Activated CD8-positive, alpha-beta memory T cell treated with anti-CD3 and anti-CD28 coated beads, Interleukin-2, amount 10 ng/mL, durations not matched to agents 7 days and 5 days (primary cell): Measurements from ENCODE around the gene WNK2. TPM values are rescaled to one million over a fixed set of nuclear protein-coding genes. Genes with fewer than 3 reads are reported as not detected.

Experiments used
- ATAC-seq: fragments of 150-1000 bp; cut with Tn5 transposase; one replicate; pipeline ENCODE4 v1.10.0; 2021; ENCODE audit warnings: moderate library complexity
- CTCF ChIA-PET: fragments of 350-600 bp; sonication (Branson Sonifier 250); formaldehyde crosslinking; loops from one replicate; lab custom pipeline; 2021; ENCODE audit warnings: antibody characterized with exemption; lab: Charles Lee
- DNase-seq: peaks from one replicate; pipeline ENCODE4 v3.0.0-alpha.2; 2020
- H3K27ac Mint-ChIP-seq: one replicate; pipeline ENCODE4 v1.8.0; 2021; ENCODE audit warnings: mild to moderate bottlenecking, mixed read lengths
- H3K27me3 Mint-ChIP-seq: one replicate; pipeline ENCODE4 v1.8.0; 2021; ENCODE audit warnings: mixed read lengths
- H3K36me3 Mint-ChIP-seq: one replicate; pipeline ENCODE4 v1.8.0; 2021; ENCODE audit warnings: mild to moderate bottlenecking, mixed read lengths
- H3K4me1 Mint-ChIP-seq: one replicate; pipeline ENCODE4 v1.8.0; 2021; ENCODE audit warnings: mixed read lengths
- H3K4me3 Mint-ChIP-seq: one replicate; pipeline ENCODE4 v1.8.0; 2021; ENCODE audit warnings: mild to moderate bottlenecking, moderate library complexity, mixed read lengths
- H3K9me3 Mint-ChIP-seq: one replicate; pipeline ENCODE4 v1.8.0; 2022; ENCODE audit warnings: low read depth, mixed read lengths
- total RNA-seq, 2 experiments: library from RNA; stranded (reverse); gene quantifications; one replicate each; pipeline ENCODE4 v1.2.3, GENCODE V29; 2021

WNK2 gene
- total RNA-seq, 2 experiments from 2014 or later: not detected

- Mint-ChIP-seq H3K27me3 (no peaks in the 10 kb centered on the region), H3K27ac (no peak overlapping the region), H3K36me3 (no peaks in the 10 kb centered on the region), H3K4me3 (no peak overlapping the region), H3K4me1 (no peaks in the 10 kb centered on the region), H3K9me3 (no peaks in the 10 kb centered on the region)
- ATAC-seq (no peak), DNase-seq (peak; percentile 25)
- CTCF ChIA-PET: no interaction called here
These were observed 75.7 kb downstream of the WNK2 start for GRCh38 chr9:93259490-93260262.

GRCh38 chr9:93260263-93261066, 76.5 kb downstream of the WNK2 start:
- CTCF ChIA-PET: no interaction called here
- H3K9me3 Mint-ChIP-seq: no peaks in the 10 kb centered on the region
- H3K27ac Mint-ChIP-seq: no peak overlapping the region
- no peaks in the 10 kb centered on the region for H3K27me3 Mint-ChIP-seq
- no peaks in the 10 kb centered on the region for H3K4me1 Mint-ChIP-seq
- no peaks in the 10 kb centered on the region for H3K36me3 Mint-ChIP-seq
- ATAC-seq: no peak
- peak; percentile 38 for DNase-seq
- no peak overlapping the region for H3K4me3 Mint-ChIP-seq

GRCh38 chr9:93261281-93261680, 77.3 kb downstream of the WNK2 start:
- Mint-ChIP-seq H3K9me3 (no peaks in the 10 kb centered on the region), H3K4me3 (no peak overlapping the region)

GRCh38 chr9:93261735-93262523, 78.0 kb downstream of the WNK2 start:
- Mint-ChIP-seq H3K4me3 (no peak overlapping the region), H3K27ac (no peak overlapping the region), H3K27me3 (no peaks in the 10 kb centered on the region), H3K4me1 (no peaks in the 10 kb centered on the region), H3K9me3 (no peaks in the 10 kb centered on the region), H3K36me3 (no peaks in the 10 kb centered on the region)
- no peak for ATAC-seq
- CTCF ChIA-PET: no interaction called here
- DNase-seq: peak; percentile 39

More at GRCh38 chr9:93261281-93261680, 77.3 kb downstream of the WNK2 start:
- no peak overlapping the region for H3K27ac Mint-ChIP-seq
- no peaks in the 10 kb centered on the region for H3K27me3 Mint-ChIP-seq
- H3K36me3 Mint-ChIP-seq: no peaks in the 10 kb centered on the region
- CTCF ChIA-PET: no interaction called here
- no peak for ATAC-seq
- no peaks in the 10 kb centered on the region for H3K4me1 Mint-ChIP-seq
- peak; percentile 16 for DNase-seq

GRCh38 chr9:93262537-93263310, 78.8 kb downstream of the WNK2 start:
- Mint-ChIP-seq H3K4me3 (no peak overlapping the region), H3K27ac (no peak overlapping the region), H3K9me3 (no peaks in the 10 kb centered on the region), H3K36me3 (no peaks in the 10 kb centered on the region), H3K4me1 (peaks cover 3% of the 10 kb centered on the region), H3K27me3 (peaks cover 3% of the 10 kb centered on the region)
- CTCF ChIA-PET: no interaction called here
- ATAC-seq (no peak), DNase-seq (peak; percentile 31)

GRCh38 chr9:93263334-93264229, 79.6 kb downstream of the WNK2 start:
- Mint-ChIP-seq H3K4me1 (peaks cover 6% of the 10 kb centered on the region), H3K27ac (no peak overlapping the region), H3K4me3 (no peak overlapping the region), H3K27me3 (peaks cover 3% of the 10 kb centered on the region), H3K9me3 (no peaks in the 10 kb centered on the region), H3K36me3 (no peaks in the 10 kb centered on the region)
- no peak for ATAC-seq
- DNase-seq: peak; percentile 25
- CTCF ChIA-PET: no interaction called here

- DNase-seq (peak; percentile 25), ATAC-seq (no peak)
- no peak overlapping the region for H3K4me3 Mint-ChIP-seq
- H3K27ac Mint-ChIP-seq: no peak overlapping the region
- peaks cover 11% of the 10 kb centered on the region for H3K4me1 Mint-ChIP-seq
- H3K36me3 Mint-ChIP-seq: no peaks in the 10 kb centered on the region
- H3K9me3 Mint-ChIP-seq: no peaks in the 10 kb centered on the region
- H3K27me3 Mint-ChIP-seq: peaks cover 8% of the 10 kb centered on the region
- CTCF ChIA-PET: no interaction called here
These were observed 80.6 kb downstream of the WNK2 start for GRCh38 chr9:93264338-93265125.

- no peak overlapping the region for H3K27ac Mint-ChIP-seq
- no peak for ATAC-seq
These were observed 81.5 kb downstream of the WNK2 start for GRCh38 chr9:93265301-93265971.

GRCh38 chr9:93265972-93266371, 82.0 kb downstream of the WNK2 start:
- no peak for ATAC-seq
- H3K9me3 Mint-ChIP-seq: no peaks in the 10 kb centered on the region
- peaks cover 23% of the 10 kb centered on the region for H3K27me3 Mint-ChIP-seq
- peak; percentile 32 for DNase-seq
- no peaks in the 10 kb centered on the region for H3K36me3 Mint-ChIP-seq
- no peak overlapping the region for H3K27ac Mint-ChIP-seq
- no peak overlapping the region for H3K4me3 Mint-ChIP-seq
- CTCF ChIA-PET: no interaction called here
- peaks cover 11% of the 10 kb centered on the region for H3K4me1 Mint-ChIP-seq

More at GRCh38 chr9:93265301-93265971, 81.5 kb downstream of the WNK2 start:
- Mint-ChIP-seq H3K9me3 (no peaks in the 10 kb centered on the region), H3K36me3 (no peaks in the 10 kb centered on the region), H3K4me1 (peaks cover 11% of the 10 kb centered on the region), H3K27me3 (peaks cover 17% of the 10 kb centered on the region), H3K4me3 (no peak overlapping the region)
- CTCF ChIA-PET: no interaction called here
- DNase-seq: peak; percentile 42

GRCh38 chr9:93266521-93267001, 82.6 kb downstream of the WNK2 start:
- H3K4me1 Mint-ChIP-seq: peaks cover 11% of the 10 kb centered on the region

GRCh38 chr9:93267091-93267541, 83.2 kb downstream of the WNK2 start:
- no peak overlapping the region for H3K27ac Mint-ChIP-seq
- peaks cover 34% of the 10 kb centered on the region for H3K27me3 Mint-ChIP-seq
- peaks cover 11% of the 10 kb centered on the region for H3K4me1 Mint-ChIP-seq
- ATAC-seq (no peak), DNase-seq (peak; percentile 36)
- H3K36me3 Mint-ChIP-seq: no peaks in the 10 kb centered on the region
- H3K4me3 Mint-ChIP-seq: no peak overlapping the region
- no peaks in the 10 kb centered on the region for H3K9me3 Mint-ChIP-seq
- CTCF ChIA-PET: no interaction called here

More at GRCh38 chr9:93266521-93267001, 82.6 kb downstream of the WNK2 start:
- no peaks in the 10 kb centered on the region for H3K9me3 Mint-ChIP-seq
- no peak overlapping the region for H3K27ac Mint-ChIP-seq
- peaks cover 29% of the 10 kb centered on the region for H3K27me3 Mint-ChIP-seq
- H3K36me3 Mint-ChIP-seq: no peaks in the 10 kb centered on the region
- peak; percentile 36 for DNase-seq
- no peak for ATAC-seq
- no peak overlapping the region for H3K4me3 Mint-ChIP-seq
- CTCF ChIA-PET: no interaction called here
